H1 (cell line): ENCODE results near the gene SLC6A12. TPM values are rescaled to one million over a fixed set of nuclear protein-coding genes. Genes with fewer than 3 reads are reported as not detected.

Experiments used
- CTCF ChIA-PET: fragments of 300-600 bp; sonication (Branson Sonifier 250); formaldehyde crosslinking; loops from one replicate; lab custom pipeline; 2021; ENCODE audit not compliant: partially characterized antibody; lab: Charles Lee
- POLR2A ChIA-PET: fragments of 300-600 bp; sonication (Branson Sonifier 250); formaldehyde crosslinking; loops from one replicate; lab custom pipeline; 2021; ENCODE audit warnings: inconsistent platforms; ENCODE audit not compliant: partially characterized antibody; lab: Charles Lee
- DNase-seq, 2 experiments: peaks; one replicate each; pipeline versions ENCODE4 v3.0.0 to v3.0.0-alpha.2; 2010 to 2022; ENCODE audit warnings: low spot score in 2 of 2, low read depth in 1 of 2, mixed read lengths in 1 of 2
- FAIRE-seq: peaks from 2 replicates; lab custom pipeline; 2011; peaks lifted over from hg19 to GRCh38; lab: Jason Lieb, UNC
- H2AFZ ChIP-seq: 2 replicates; pipeline ENCODE4 v1.8.1; 2012; ENCODE audit warnings: low read length, inconsistent platforms
- H2AK5ac ChIP-seq: 2 replicates; pipeline ENCODE4 v1.6.1; 2013; ENCODE audit warnings: low read depth, low read length
- H2BK120ac ChIP-seq: replicated peaks from 2 replicates; pipeline ENCODE3; 2013; ENCODE audit warnings: low read depth, low read length, inconsistent platforms
- H2BK12ac ChIP-seq: 2 replicates; pipeline ENCODE4 v1.6.1; 2013; ENCODE audit warnings: low read depth, low read length
- H2BK15ac ChIP-seq: 2 replicates; pipeline ENCODE4 v1.6.1; 2013; ENCODE audit warnings: low read length
- H2BK20ac ChIP-seq: 2 replicates; pipeline ENCODE4 v1.6.1; 2013; ENCODE audit warnings: low read length
- H2BK5ac ChIP-seq: 2 replicates; pipeline ENCODE4 v1.6.1; 2013; ENCODE audit warnings: low read depth, low read length
- H3K14ac ChIP-seq: 2 replicates; pipeline ENCODE4 v1.6.1; 2013; ENCODE audit warnings: inconsistent platforms; ENCODE audit not compliant: insufficient read length
- H3K18ac ChIP-seq: 2 replicates; pipeline ENCODE4 v1.6.1; 2013; ENCODE audit warnings: low read length; ENCODE audit errors: extremely low read depth
- H3K23ac ChIP-seq: 2 replicates; pipeline ENCODE4 v1.6.1; 2013; ENCODE audit warnings: inconsistent platforms; ENCODE audit not compliant: insufficient read length
- H3K23me2 ChIP-seq: 2 replicates; pipeline ENCODE4 v1.6.1; 2013; ENCODE audit warnings: low read depth, low read length
- H3K27ac ChIP-seq: 2 replicates; pipeline ENCODE4 v1.6.1; 2011; ENCODE audit warnings: low read depth, low read length, inconsistent platforms
- H3K27me3 ChIP-seq, 4 experiments: replicated peaks in 1 of 4; 1 replicate in 1 of 4; 2 replicates in 3 of 4; pipeline versions ENCODE4 v1.6.1 to v1.8.1; 2011 to 2013; ENCODE audit warnings: low read length in 3 of 4, mild to moderate bottlenecking in 3 of 4, inconsistent platforms in 2 of 4, mixed read lengths in 2 of 4, moderate library complexity in 1 of 4; ENCODE audit not compliant: control insufficient read depth in 3 of 4, insufficient read depth in 3 of 4; ENCODE audit errors: extremely low read depth in 1 of 4
- H3K36me3 ChIP-seq, 4 experiments: 2 replicates each; pipeline versions ENCODE4 v1.6.1 to v1.8.1; 2011 to 2013; ENCODE audit warnings: mild to moderate bottlenecking in 4 of 4, low read length in 3 of 4, moderate library complexity in 2 of 4, control low read depth in 1 of 4, inconsistent platforms in 1 of 4; ENCODE audit not compliant: insufficient read depth in 4 of 4, control insufficient read depth in 2 of 4
- H3K4ac ChIP-seq: replicated peaks from 2 replicates; pipeline ENCODE3; 2013; ENCODE audit warnings: low read length, low read depth, mixed read lengths, inconsistent platforms; ENCODE audit not compliant: insufficient read length
- H3K4me1 ChIP-seq, 4 experiments: replicated peaks in 1 of 4; 1 replicate in 1 of 4; 2 replicates in 3 of 4; pipeline versions ENCODE4 v1.6.1 to v1.8.1; 2011 to 2013; ENCODE audit warnings: low read length in 3 of 4, inconsistent platforms in 2 of 4, mixed read lengths in 1 of 4; ENCODE audit not compliant: insufficient read depth in 4 of 4, control insufficient read depth in 3 of 4
- H3K4me2 ChIP-seq, 2 experiments: 2 replicates each; pipeline versions ENCODE4 v1.6.1 to v1.8.1; 2011 to 2013; ENCODE audit warnings: low read depth in 2 of 2, low read length in 2 of 2, control low read depth in 1 of 2, inconsistent platforms in 1 of 2, mild to moderate bottlenecking in 1 of 2; ENCODE audit not compliant: insufficient read depth in 1 of 2
- H3K4me3 ChIP-seq, 4 experiments: fragments of 200-600, 300-600 bp in 1 of 4; sonication (generic), shearing (Covaris generic), sonication (Bioruptor Twin) in 1 of 4; 2 replicates each; pipeline versions ENCODE4 v1.5.1 to v1.8.1; 2011 to 2016; ENCODE audit warnings: low read length in 4 of 4, low read depth in 3 of 4, control low read depth in 2 of 4, inconsistent platforms in 2 of 4, mild to moderate bottlenecking in 2 of 4, mixed read lengths in 1 of 4, moderate library complexity in 1 of 4; ENCODE audit not compliant: insufficient read depth in 2 of 4; ENCODE audit errors: extremely low read depth in 1 of 4
- H3K56ac ChIP-seq: replicated peaks from 2 replicates; pipeline ENCODE3; 2013; ENCODE audit warnings: low read depth, mild to moderate bottlenecking, mixed read lengths, low read length, inconsistent platforms; ENCODE audit not compliant: insufficient read length
- H3K79me1 ChIP-seq: 2 replicates; pipeline ENCODE4 v1.6.1; 2013; ENCODE audit warnings: low read depth, low read length, control low read depth
- H3K79me2 ChIP-seq, 2 experiments: 2 replicates each; pipeline versions ENCODE4 v1.6.1 to v1.8.1; 2012 to 2013; ENCODE audit warnings: low read length in 2 of 2, mild to moderate bottlenecking in 2 of 2, inconsistent platforms in 1 of 2; ENCODE audit not compliant: insufficient read depth in 2 of 2, control insufficient read depth in 1 of 2
- H3K9ac ChIP-seq, 4 experiments: replicated peaks in 1 of 4; 1 replicate in 1 of 4; 2 replicates in 3 of 4; pipeline versions ENCODE4 v1.6.1 to v1.8.1; 2011 to 2013; ENCODE audit warnings: low read depth in 3 of 4, low read length in 3 of 4, control low read depth in 2 of 4, mild to moderate bottlenecking in 2 of 4, moderate library complexity in 2 of 4, inconsistent platforms in 1 of 4; ENCODE audit errors: extremely low read depth in 1 of 4
- H3K9me3 ChIP-seq, 2 experiments: 2 replicates each; pipeline versions ENCODE4 v1.6.1 to v1.8.1; 2012 to 2013; ENCODE audit warnings: mild to moderate bottlenecking in 2 of 2, moderate library complexity in 2 of 2, control low read depth in 1 of 2, inconsistent platforms in 1 of 2, low read depth in 1 of 2, low read length in 1 of 2, mixed read lengths in 1 of 2; ENCODE audit not compliant: insufficient read depth in 2 of 2
- H4K20me1 ChIP-seq, 2 experiments: replicated peaks in 1 of 2; 2 replicates each; pipeline versions ENCODE3 to v1.8.1; 2011 to 2013; ENCODE audit warnings: inconsistent platforms in 2 of 2, low read length in 2 of 2, mild to moderate bottlenecking in 1 of 2; ENCODE audit not compliant: insufficient read depth in 2 of 2, control insufficient read depth in 1 of 2
- H4K5ac ChIP-seq: 2 replicates; pipeline ENCODE4 v1.6.1; 2013; ENCODE audit warnings: low read length, low read depth, mixed read lengths, inconsistent platforms; ENCODE audit not compliant: insufficient read length
- H4K8ac ChIP-seq: 2 replicates; pipeline ENCODE4 v1.8.0; 2013; ENCODE audit warnings: mild to moderate bottlenecking, moderate library complexity, low read length, inconsistent platforms; ENCODE audit not compliant: insufficient read depth; ENCODE audit errors: extremely low read depth
- H4K91ac ChIP-seq: replicated peaks from 2 replicates; pipeline ENCODE3; 2013; ENCODE audit warnings: low read length, mixed read lengths, inconsistent platforms; ENCODE audit not compliant: insufficient read length
- BACH1 ChIP-seq: IDR thresholded peaks from 2 replicates; pipeline ENCODE4 v1.6.1; 2012; ENCODE audit warnings: low read length, improper control_type of control experiment
- BRCA1 ChIP-seq: IDR thresholded peaks from 2 replicates; pipeline ENCODE4 v1.6.1; 2012; ENCODE audit warnings: low read depth, low read length, improper control_type of control experiment
- CBX5 ChIP-seq: fragments of 300-800, 300-1000 bp; sonication (generic); IDR thresholded peaks from 2 replicates; pipeline ENCODE4 v1.7.1; 2016; ENCODE audit warnings: antibody characterized with exemption, low read length, low read depth
- GABPA ChIP-seq: IDR thresholded peaks from 2 replicates; pipeline ENCODE4 v1.6.1; 2011; ENCODE audit warnings: mild to moderate bottlenecking, low read length, moderate library complexity, borderline replicate concordance; ENCODE audit not compliant: insufficient read depth
- KDM5A ChIP-seq: fragments of 200-600 bp; IDR thresholded peaks from 2 replicates; pipeline ENCODE4 v1.7.1; 2012; ENCODE audit warnings: mild to moderate bottlenecking, low read length, inconsistent platforms, mixed read lengths
- NANOG ChIP-seq: IDR thresholded peaks from 2 replicates; pipeline ENCODE4 v1.6.1; 2011; ENCODE audit warnings: low read length, low read depth, mild to moderate bottlenecking, inconsistent platforms; ENCODE audit not compliant: insufficient read depth, poor library complexity, severe bottlenecking
- SP1 ChIP-seq: IDR thresholded peaks from 2 replicates; pipeline ENCODE4 v1.6.1; 2011; ENCODE audit warnings: low read depth, low read length
- TAF7 ChIP-seq: optimal IDR thresholded peaks from 2 replicates; pipeline ENCODE3; 2011; ENCODE audit warnings: low read depth, mild to moderate bottlenecking, inconsistent platforms, low read length, moderate library complexity, borderline replicate concordance
- TCF12 ChIP-seq: IDR thresholded peaks from 2 replicates; pipeline ENCODE4 v1.6.1; 2011; ENCODE audit warnings: low read depth, mild to moderate bottlenecking, low read length
- TEAD4 ChIP-seq: IDR thresholded peaks from 2 replicates; pipeline ENCODE4 v1.6.1; 2012; ENCODE audit warnings: low read depth, low read length, inconsistent platforms, mixed read lengths
- YY1 ChIP-seq: IDR thresholded peaks from 2 replicates; pipeline ENCODE4 v1.6.1; 2011; ENCODE audit warnings: low read depth, mild to moderate bottlenecking, low read length
- ZNF274 ChIP-seq: IDR thresholded peaks from 2 replicates; pipeline ENCODE4 v1.7.0; 2012; ENCODE audit warnings: low read length, borderline replicate concordance; ENCODE audit errors: extremely low read depth
- WGBS, 2 experiments: shearing (Covaris generic) in 1 of 2; methylation state at CpG; one replicate each; pipeline versions ENCODE4 v1.1.6 to v1.1.7; 2013 to 2015; ENCODE audit warnings: low lambda C conversion rate in 2 of 2, mixed read lengths in 2 of 2, inconsistent platforms in 1 of 2, low coverage in 1 of 2, missing lambda C conversion rate in 1 of 2; ENCODE audit not compliant: insufficient replicate concordance in 2 of 2, insufficient coverage in 1 of 2, insufficient read length in 1 of 2; ENCODE audit errors: extremely low coverage in 1 of 2, missing lambda C conversion rate in 1 of 2; 5-methylcytosine and 5-hydroxymethylcytosine counted together
- polyA plus RNA-seq, 7 experiments: library from polyadenylated mRNA; depleted of rRNA in 3 of 7; stranded (reverse) in 5 of 7; unstranded in 2 of 7; fragments of >200 nt in 5 of 7; fragments of 200-250 nt in 2 of 7; gene quantifications; 1 replicate in 5 of 7; 2 replicates in 1 of 7; 4 replicates in 1 of 7; pipeline versions ENCODE4 v1.2.1 to v1.2.3, GENCODE V29; 2011 to 2013; ENCODE audit warnings: missing spikeins in 2 of 7, mixed read lengths in 2 of 7
- total RNA-seq: library from RNA; stranded (reverse); fragmentation: NEBNext Ultra II Directional; extraction: Animal tissue kit (Norgen Biotek cat#: 25700); gene quantifications from 2 replicates; pipeline ENCODE4 v1.2.1, GENCODE V29; 2021
- TF ChIP-seq, protein P1 (sequence below): IDR thresholded peaks from 2 replicates; pipeline ENCODE4 v1.6.1; 2012; ENCODE audit warnings: low read length, inconsistent platforms

The SLC6A12 gene
- total and polyA plus RNA-seq, 2 of the 8 experiments (the other 6 are each of a cell fraction or from before 2014, with no cell fraction given): 0.70 to 1.1 TPM

- CTCF ChIA-PET: interaction anchor here (0.8 to 8.6 kb wide), 5 partner anchors 10 to 80 kb away, joined by 3 to 101 read pairs (median 5); no protein-coding TSS in a partner anchor
- Histone ChIP-seq H2BK20ac (no peak overlapping the region), H3K9me3 (peaks cover 8 to 13% of the 10 kb centered on the region in 2 experiments), H4K8ac (no peak overlapping the region), H2BK15ac (no peak overlapping the region), H3K79me1 (no peaks in the 10 kb centered on the region), H3K4me1 (peaks cover 0 to 14% (median 5%) of the 10 kb centered on the region in 4 experiments; a peak in 5 of 7 replicates), H2BK12ac (no peak overlapping the region), H3K23ac (no peak overlapping the region), H2BK120ac (no peak overlapping the region), H4K91ac (no peak overlapping the region), H3K23me2 (no peaks in the 10 kb centered on the region), H3K36me3 (no peaks in the 10 kb centered on the region), H4K20me1 (no peaks in the 10 kb centered on the region), H3K14ac (no peak overlapping the region), H3K4me2 (no peak overlapping the region), H3K79me2 (no peaks in the 10 kb centered on the region), H3K27ac (no peak overlapping the region), H4K5ac (no peak overlapping the region), H2BK5ac (no peak overlapping the region), H3K4me3 (no peak overlapping the region), H3K9ac (no peak overlapping the region), H3K56ac (no peak overlapping the region), H2AK5ac (no peak overlapping the region), H2AFZ (0 out of 2 replicates have a peak overlapping the region, but pooled peaks have one; percentile 9), H3K27me3 (peaks cover 0 to under 1% (median 0%) of the 10 kb centered on the region in 4 experiments; a peak in 2 of 7 replicates), H3K4ac (no peak overlapping the region), H3K18ac (no peak overlapping the region)
- DNase-seq (no peak), FAIRE-seq (no peak)
- POLR2A ChIA-PET: interaction anchor here (0.6 to 1.0 kb wide), 2 partner anchors 34 to 1691 kb away, joined by 3 read pairs; no protein-coding TSS in a partner anchor
- WGBS, 2 experiments: 91% methylated on average over 3 of the region's 3 CpGs; no CpG with 5 or more reads in 1 of the 2 experiments
- TF ChIP-seq KDM5A (no peak), BACH1 (no peak), SP1 (no peak), TCF12 (no peak), NANOG (no peak), TEAD4 (no peak), GABPA (no peak), TAF7 (no peak), BRCA1 (no peak), ZNF274 (no peak), CBX5 (no peak), YY1 (no peak)
- TF ChIP-seq, protein P1, sequence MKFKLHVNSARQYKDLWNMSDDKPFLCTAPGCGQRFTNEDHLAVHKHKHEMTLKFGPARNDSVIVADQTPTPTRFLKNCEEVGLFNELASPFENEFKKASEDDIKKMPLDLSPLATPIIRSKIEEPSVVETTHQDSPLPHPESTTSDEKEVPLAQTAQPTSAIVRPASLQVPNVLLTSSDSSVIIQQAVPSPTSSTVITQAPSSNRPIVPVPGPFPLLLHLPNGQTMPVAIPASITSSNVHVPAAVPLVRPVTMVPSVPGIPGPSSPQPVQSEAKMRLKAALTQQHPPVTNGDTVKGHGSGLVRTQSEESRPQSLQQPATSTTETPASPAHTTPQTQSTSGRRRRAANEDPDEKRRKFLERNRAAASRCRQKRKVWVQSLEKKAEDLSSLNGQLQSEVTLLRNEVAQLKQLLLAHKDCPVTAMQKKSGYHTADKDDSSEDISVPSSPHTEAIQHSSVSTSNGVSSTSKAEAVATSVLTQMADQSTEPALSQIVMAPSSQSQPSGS: no peak
These were observed 19.6 kb upstream of the SLC6A12 start for GRCh38 chr12:233615-233968.
